GM12892 (cell line): ENCODE data around the gene RRBP1.

Experiments
- POLR2A ChIP-seq: IDR thresholded peaks from 2 replicates; pipeline ENCODE4 v1.6.1; 2011; ENCODE audit warnings: low read depth, low read length, control low read depth
- POLR2AphosphoS5 ChIP-seq: IDR thresholded peaks from 2 replicates; pipeline ENCODE4 v1.6.1; 2011; ENCODE audit warnings: low read depth, low read length, control low read depth
- TAF1 ChIP-seq: IDR thresholded peaks from 2 replicates; pipeline ENCODE4 v1.6.1; 2011; ENCODE audit warnings: low read depth, mild to moderate bottlenecking, control low read depth, low read length, borderline replicate concordance

- TF ChIP-seq POLR2A: no peak
- no peak for TF ChIP-seq POLR2AphosphoS5
- TF ChIP-seq TAF1: no peak
These were observed 94.2 kb downstream of the RRBP1 start for GRCh38 chr20:17587824-17588223.
